ENCODE results near the gene FOXP4. TPM values are rescaled to one million over a fixed set of nuclear protein-coding genes. Genes with fewer than 3 reads are reported as not detected.
A peak's percentile ranks its signal among the peaks of the same experiment; 100 is the strongest.

FOXP4 gene
- total and polyA plus RNA-seq, 2 of the 13 experiments (the other 11 are each of a cell fraction or from before 2014, with no cell fraction given) = 11.0 to 12.4 TPM

GRCh38 chr6:41602864-41603608, 56.9 kb downstream of the FOXP4 start (continued):
- no peak for TF ChIP-seq GRHL1 (CRISPR knock-in tag; conservative IDR thresholded peaks at IDR 0.05)
- TF ChIP-seq BHLHE40 (IDR thresholded peaks at IDR 0.05; ENCODE audit: low read length) = no peak
- no peak for TF ChIP-seq SAFB2 (CRISPR knock-in tag; IDR thresholded peaks at IDR 0.05; ENCODE audit: borderline replicate concordance, low read depth)
- TF ChIP-seq MYNN (CRISPR knock-in tag; IDR thresholded peaks at IDR 0.05; ENCODE audit: low read depth) = no peak
- no peak for TF ChIP-seq NFE2 (CRISPR knock-in tag; IDR thresholded peaks at IDR 0.05)
- no peak for TF ChIP-seq SP140L (CRISPR knock-in tag; IDR thresholded peaks at IDR 0.05; ENCODE audit: borderline replicate concordance)
- TF ChIP-seq ARNT (IDR thresholded peaks at IDR 0.05) = no peak
- no peak for TF ChIP-seq BRD4 (CRISPR knock-in tag; IDR thresholded peaks at IDR 0.05)
- no peak for TF ChIP-seq TEF (CRISPR knock-in tag; IDR thresholded peaks at IDR 0.05)
- no peak for TF ChIP-seq ZNF577 (CRISPR knock-in tag; IDR thresholded peaks at IDR 0.05; ENCODE audit: borderline replicate concordance, low read depth)
- no peak for TF ChIP-seq ZNF639 (CRISPR knock-in tag; conservative IDR thresholded peaks at IDR 0.05)
- TF ChIP-seq SIN3A (IDR thresholded peaks at IDR 0.05; ENCODE audit: borderline replicate concordance, low read depth, low read length) = no peak
- TF ChIP-seq TOE1 (CRISPR knock-in tag; IDR thresholded peaks at IDR 0.05) = no peak
- no peak for TF ChIP-seq KLF11 (CRISPR knock-in tag; IDR thresholded peaks at IDR 0.05)
- TF ChIP-seq ZNF121 (CRISPR knock-in tag; IDR thresholded peaks at IDR 0.05) = peak; percentile 55; the same call in 1 of the 2 replicates
- TF ChIP-seq ZFAT (CRISPR knock-in tag; conservative IDR thresholded peaks at IDR 0.05) = no peak
- TF ChIP-seq ZNF3 (CRISPR knock-in tag; IDR thresholded peaks at IDR 0.05) = no peak
- TF ChIP-seq ATF3 (CRISPR knock-in tag; IDR thresholded peaks at IDR 0.05) = no peak
- no peak for TF ChIP-seq NFIC (IDR thresholded peaks at IDR 0.05; ENCODE audit: low read length)
- TF ChIP-seq, protein P1, sequence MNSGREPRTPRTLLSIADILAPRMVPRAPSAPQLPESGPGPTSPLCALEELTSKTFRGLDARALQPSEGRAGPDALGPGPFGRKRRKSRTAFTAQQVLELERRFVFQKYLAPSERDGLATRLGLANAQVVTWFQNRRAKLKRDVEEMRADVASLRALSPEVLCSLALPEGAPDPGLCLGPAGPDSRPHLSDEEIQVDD (CRISPR knock-in tag; IDR thresholded peaks at IDR 0.05; ENCODE audit: borderline replicate concordance) = no peak
- TF ChIP-seq, protein P2, sequence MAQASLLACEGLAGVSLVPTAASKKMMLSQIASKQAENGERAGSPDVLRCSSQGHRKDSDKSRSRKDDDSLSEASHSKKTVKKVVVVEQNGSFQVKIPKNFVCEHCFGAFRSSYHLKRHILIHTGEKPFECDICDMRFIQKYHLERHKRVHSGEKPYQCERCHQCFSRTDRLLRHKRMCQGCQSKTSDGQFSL (CRISPR knock-in tag; IDR thresholded peaks at IDR 0.05) = peak; percentile 81; the same call in 1 of the 2 replicates
- peak; percentile 59 for TF ChIP-seq GABPB1 (CRISPR knock-in tag; IDR thresholded peaks at IDR 0.05)
- TF ChIP-seq, protein P3, sequence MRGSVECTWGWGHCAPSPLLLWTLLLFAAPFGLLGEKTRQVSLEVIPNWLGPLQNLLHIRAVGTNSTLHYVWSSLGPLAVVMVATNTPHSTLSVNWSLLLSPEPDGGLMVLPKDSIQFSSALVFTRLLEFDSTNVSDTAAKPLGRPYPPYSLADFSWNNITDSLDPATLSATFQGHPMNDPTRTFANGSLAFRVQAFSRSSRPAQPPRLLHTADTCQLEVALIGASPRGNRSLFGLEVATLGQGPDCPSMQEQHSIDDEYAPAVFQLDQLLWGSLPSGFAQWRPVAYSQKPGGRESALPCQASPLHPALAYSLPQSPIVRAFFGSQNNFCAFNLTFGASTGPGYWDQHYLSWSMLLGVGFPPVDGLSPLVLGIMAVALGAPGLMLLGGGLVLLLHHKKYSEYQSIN (CRISPR knock-in tag; IDR thresholded peaks at IDR 0.05; ENCODE audit: borderline replicate concordance) = no peak
- TF ChIP-seq ZSCAN29 (CRISPR knock-in tag; conservative IDR thresholded peaks at IDR 0.05) = no peak
- TF ChIP-seq NR2F6 (IDR thresholded peaks at IDR 0.05) = no peak
- TF ChIP-seq NR2F6 (CRISPR knock-in tag; IDR thresholded peaks at IDR 0.05) = no peak; the same call in 1 of the 2 replicates
- TF ChIP-seq HCFC1 (IDR thresholded peaks at IDR 0.05; ENCODE audit: low read depth, low read length) = no peak

Measured in HepG2 (cell line).